ENCODE results near the gene SULT1C4. TPM values are rescaled to one million over a fixed set of nuclear protein-coding genes. Genes with fewer than 3 reads are reported as not detected.

SULT1C4 gene
- total RNA-seq (10 to 100 TPM in 3 of 4 donors, 1 to 10 TPM in 1; 7.1 to 23.6 (median 13.9) TPM), polyA plus RNA-seq (5.2 TPM)
- long read RNA-seq, donor 1, transcript SULT1C4-202 (5 exons, 1,045 nt), result major isoform, 28 of 31 reads
- long read RNA-seq, donor 1, partial matches to known transcripts, result 0 of 31 reads
- long read RNA-seq, donor 1, other reads (novel, unspliced or antisense), result 1 of 31 reads
- long read RNA-seq, donor 2, partial matches to known transcripts, result 0 of 3 reads
- long read RNA-seq, donor 2, other reads (novel, unspliced or antisense), result 0 of 3 reads
- long read RNA-seq, donor 3, transcript SULT1C4-202 (5 exons, 1,045 nt), result major isoform, 22 of 25 reads
- long read RNA-seq, donor 3, partial matches to known transcripts, result 1 of 25 reads
- long read RNA-seq, donor 3, other reads (novel, unspliced or antisense), result 0 of 25 reads
- long read RNA-seq, donor 4, transcript SULT1C4-202 (5 exons, 1,045 nt), result major isoform, 17 of 18 reads
- long read RNA-seq, donor 4, partial matches to known transcripts, result 0 of 18 reads
- long read RNA-seq, donor 4, other reads (novel, unspliced or antisense), result 1 of 18 reads

DNA sequence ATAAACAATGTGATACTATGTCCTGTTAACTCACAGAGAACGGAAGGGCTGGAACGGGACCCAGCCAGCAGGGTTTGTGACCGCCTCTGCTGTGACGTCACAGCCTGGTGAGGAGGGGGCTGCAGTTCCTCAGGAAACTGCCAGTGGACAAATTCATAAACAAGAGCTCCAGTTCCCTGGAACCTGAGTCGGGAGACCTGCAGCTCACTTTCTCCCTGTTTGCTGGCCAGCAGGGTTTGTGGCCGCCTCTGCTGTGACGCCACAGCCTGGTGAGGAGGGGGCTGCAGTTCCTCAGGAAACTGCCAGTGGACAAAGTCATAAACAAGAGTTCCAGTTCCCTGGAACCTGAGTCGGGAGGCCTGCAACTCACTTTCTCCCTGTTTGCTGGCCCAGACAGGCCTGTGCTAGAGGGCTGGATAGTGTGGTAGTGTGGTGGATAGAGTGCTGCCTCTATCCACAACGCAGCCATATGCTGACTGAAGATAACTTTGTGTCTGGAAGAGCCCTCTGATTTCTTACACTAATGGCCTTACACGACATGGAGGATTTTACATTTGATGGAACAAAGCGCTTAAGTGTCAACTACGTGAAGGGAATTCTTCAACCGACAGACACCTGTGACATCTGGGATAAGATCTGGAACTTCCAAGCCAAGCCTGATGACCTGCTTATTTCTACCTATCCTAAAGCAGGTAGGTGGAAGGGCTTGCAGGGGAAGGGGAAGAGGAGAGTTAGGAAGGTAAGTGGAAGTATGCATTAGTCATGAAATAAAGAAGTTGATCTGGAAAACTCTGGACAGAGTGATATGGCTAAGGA, at the start of gene SULT1C4:
Gene SULT1C4 (plus strand): TSS at position 140 of the 816 bp plus-strand sequence. CDS start 384 bp downstream, at position 524.
- WGBS, result 6% methylated on average over 13 of the region's 13 CpGs
- peak; percentile 70 to 89 (median 86) for DNase-seq

DNA sequence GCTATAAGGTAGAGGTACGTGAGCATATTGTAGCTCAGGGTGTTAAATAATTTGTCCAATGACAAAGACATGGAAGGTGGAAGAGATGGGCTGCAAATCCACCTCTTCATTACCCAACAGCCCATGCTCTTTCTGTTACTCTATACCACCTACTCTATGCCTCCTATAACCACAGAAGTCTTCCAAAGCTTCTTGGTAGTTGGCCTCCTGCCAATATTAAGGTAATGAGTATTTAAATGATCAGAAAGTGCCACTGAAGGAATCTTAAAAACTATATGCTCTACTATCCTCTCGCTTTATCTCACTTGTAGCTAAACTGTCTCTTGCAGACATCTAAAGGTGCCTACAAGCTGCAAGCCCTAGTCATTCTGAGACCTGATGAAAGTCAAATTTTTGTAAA, 48.0 kb upstream of the SULT1C4 start:
- ATAC-seq (no peak), DNase-seq (no peak)
- Histone ChIP-seq H3K27me3 (ENCODE audit: control insufficient read depth, insufficient read depth) (no peaks in the 10 kb centered on the region), H3K9me3 (ENCODE audit: control insufficient read depth, low read length) (no peaks in the 10 kb centered on the region), H3K4me1 (ENCODE audit: control insufficient read depth, insufficient read depth, low read length) (no peaks in the 10 kb centered on the region), H3K27ac (ENCODE audit: low read length) (no peak overlapping the region), H3K4me3 (ENCODE audit: low read length) (no peak overlapping the region)
- 96% methylated on average over 2 of the region's 2 CpGs for WGBS
- intact Hi-C loops (cut with DNase I), result no loop called here

More for the DNA sequence above, at the start of gene SULT1C4:
- no peaks in the 10 kb centered on the region for H3K4me1 ChIP-seq (ENCODE audit: control insufficient read depth, insufficient read depth, low read length)
- intact Hi-C loops (cut with DNase I), result loop anchor here in 1 of 4 donors (10.0 kb wide), 1 partner anchor 207 kb away; no protein-coding TSS in a partner anchor
- H3K27me3 ChIP-seq (ENCODE audit: control insufficient read depth, insufficient read depth), result no peaks in the 10 kb centered on the region
- ATAC-seq, result peak; percentile 89 to 93
- H3K27ac ChIP-seq (ENCODE audit: low read length), result peak within 1 kb of the TSS; percentile 46
- peak within 1 kb of the TSS; percentile 68 for H3K4me3 ChIP-seq (ENCODE audit: low read length)
- no peaks in the 10 kb centered on the region for H3K9me3 ChIP-seq (ENCODE audit: control insufficient read depth, low read length)

GRCh38 chr2:108330979-108331378, 46.8 kb upstream of the SULT1C4 start:
- Histone ChIP-seq H3K4me1 (ENCODE audit: control insufficient read depth, insufficient read depth, low read length) (no peaks in the 10 kb centered on the region), H3K27ac (ENCODE audit: low read length) (no peak overlapping the region), H3K9me3 (ENCODE audit: control insufficient read depth, low read length) (no peaks in the 10 kb centered on the region), H3K27me3 (ENCODE audit: control insufficient read depth, insufficient read depth) (no peaks in the 10 kb centered on the region), H3K4me3 (ENCODE audit: low read length) (no peak overlapping the region)
- 19% methylated on average over 3 of the region's 3 CpGs for WGBS
- no peak for DNase-seq
- no peak for ATAC-seq
- intact Hi-C loops (cut with DNase I), result no loop called here

- H3K4me1 ChIP-seq (ENCODE audit: control insufficient read depth, insufficient read depth, low read length), result no peaks in the 10 kb centered on the region
- H3K27me3 ChIP-seq (ENCODE audit: control insufficient read depth, insufficient read depth), result no peaks in the 10 kb centered on the region
- 66% methylated on average over 3 of the region's 3 CpGs for WGBS
- DNase-seq (no peak), ATAC-seq (no peak)
- no peak overlapping the region for H3K4me3 ChIP-seq (ENCODE audit: low read length)
- intact Hi-C loops (cut with DNase I), result loop anchor here in 1 of 4 donors (5.0 kb wide), 1 partner anchor 236 kb away; no protein-coding TSS in a partner anchor
- H3K9me3 ChIP-seq (ENCODE audit: control insufficient read depth, low read length), result no peaks in the 10 kb centered on the region
- no peak overlapping the region for H3K27ac ChIP-seq (ENCODE audit: low read length)
Measured at GRCh38 chr2:108345951-108346350, 31.8 kb upstream of the SULT1C4 start.

GRCh38 chr2:108346827-108347226, 30.9 kb upstream of the SULT1C4 start:
- 67% methylated on average over 3 of the region's 3 CpGs for WGBS
- Histone ChIP-seq H3K9me3 (ENCODE audit: control insufficient read depth, low read length) (no peaks in the 10 kb centered on the region), H3K27ac (ENCODE audit: low read length) (no peak overlapping the region), H3K27me3 (ENCODE audit: control insufficient read depth, insufficient read depth) (no peaks in the 10 kb centered on the region), H3K4me3 (ENCODE audit: low read length) (no peak overlapping the region), H3K4me1 (ENCODE audit: control insufficient read depth, insufficient read depth, low read length) (no peaks in the 10 kb centered on the region)
- intact Hi-C loops (cut with DNase I), result loop anchor here in 1 of 4 donors (5.0 kb wide), 1 partner anchor 235 kb away; no protein-coding TSS in a partner anchor
- no peak for DNase-seq
- ATAC-seq, result no peak

- Histone ChIP-seq H3K4me1 (ENCODE audit: control insufficient read depth, insufficient read depth, low read length) (no peaks in the 10 kb centered on the region), H3K4me3 (ENCODE audit: low read length) (no peak overlapping the region), H3K27me3 (ENCODE audit: control insufficient read depth, insufficient read depth) (no peaks in the 10 kb centered on the region), H3K9me3 (ENCODE audit: control insufficient read depth, low read length) (no peaks in the 10 kb centered on the region), H3K27ac (ENCODE audit: low read length) (no peak overlapping the region)
- WGBS, result 70% methylated on average over 3 of the region's 3 CpGs
- ATAC-seq (no peak), DNase-seq (no peak)
- intact Hi-C loops (cut with DNase I), result loop anchor here in 1 of 4 donors (5.0 kb wide), 1 partner anchor 235 kb away; no protein-coding TSS in a partner anchor
Measured at GRCh38 chr2:108347786-108348185, 30.0 kb upstream of the SULT1C4 start.

DNA sequence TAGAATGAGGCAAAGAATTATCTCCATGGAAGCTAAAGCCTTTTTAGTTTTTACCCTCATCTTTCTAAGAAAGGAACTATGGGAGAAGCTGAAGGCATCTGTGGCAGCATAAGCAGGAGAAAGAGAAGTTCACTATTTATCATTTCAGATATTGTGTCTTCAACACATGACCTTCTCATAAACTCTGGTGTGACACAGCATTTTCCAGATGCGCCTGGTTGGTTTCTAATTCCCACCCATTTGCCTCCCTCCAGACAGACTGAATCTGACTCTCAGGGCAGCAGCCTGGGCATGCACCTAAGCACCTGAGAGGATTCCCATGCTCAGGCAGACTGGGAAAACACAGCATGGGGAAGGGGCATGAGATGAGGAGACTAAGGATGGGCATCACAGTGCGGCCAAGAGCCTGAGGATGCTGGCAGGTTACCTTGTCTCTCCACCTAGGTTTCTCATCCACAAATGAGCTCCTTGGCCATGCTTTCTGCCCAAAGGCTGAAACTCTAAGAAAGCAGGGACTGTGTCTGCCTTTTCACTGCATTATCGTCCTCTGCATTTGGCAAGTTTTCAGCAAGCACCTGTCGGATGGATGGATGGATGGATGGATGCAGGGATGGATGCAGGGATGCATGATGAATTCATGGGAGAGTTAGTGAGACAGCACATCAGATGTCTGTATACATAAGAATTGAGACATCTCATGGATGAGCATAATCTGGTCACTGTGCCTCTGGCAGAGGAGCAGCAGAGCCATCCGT, 28.8 kb upstream of the SULT1C4 start:
- Histone ChIP-seq H3K27me3 (ENCODE audit: control insufficient read depth, insufficient read depth) (no peaks in the 10 kb centered on the region), H3K4me1 (ENCODE audit: control insufficient read depth, insufficient read depth, low read length) (no peaks in the 10 kb centered on the region), H3K27ac (ENCODE audit: low read length) (no peak overlapping the region), H3K4me3 (ENCODE audit: low read length) (no peak overlapping the region), H3K9me3 (ENCODE audit: control insufficient read depth, low read length) (no peaks in the 10 kb centered on the region)
- no peak for ATAC-seq
- WGBS, result 84% methylated on average over 5 of the region's 5 CpGs
- no peak for DNase-seq
- intact Hi-C loops (cut with DNase I), result loop anchor here in 1 of 4 donors (5.0 kb wide), 1 partner anchor 233 kb away; no protein-coding TSS in a partner anchor

DNA sequence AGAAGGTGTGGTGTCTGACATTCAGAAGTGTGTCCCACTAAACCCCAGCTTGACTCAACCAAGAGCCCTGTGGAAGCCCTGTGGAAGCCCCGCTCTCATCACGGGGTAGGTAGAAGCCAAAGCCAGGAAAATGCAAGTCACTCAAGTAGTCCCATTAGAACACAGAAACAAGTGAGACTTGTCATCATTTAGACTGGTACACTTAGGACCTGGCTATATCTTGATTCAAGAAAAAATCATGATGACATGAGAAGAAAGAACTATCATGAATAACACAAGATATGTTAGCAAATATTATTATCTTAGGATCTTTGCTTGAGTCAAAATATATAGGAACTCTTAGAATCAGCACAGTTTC, 28.2 kb upstream of the SULT1C4 start:
- Histone ChIP-seq H3K27me3 (ENCODE audit: control insufficient read depth, insufficient read depth) (no peaks in the 10 kb centered on the region), H3K9me3 (ENCODE audit: control insufficient read depth, low read length) (no peaks in the 10 kb centered on the region), H3K4me1 (ENCODE audit: control insufficient read depth, insufficient read depth, low read length) (no peaks in the 10 kb centered on the region), H3K27ac (ENCODE audit: low read length) (no peak overlapping the region), H3K4me3 (ENCODE audit: low read length) (no peak overlapping the region)
- ATAC-seq (no peak), DNase-seq (no peak)
- 81% methylated on average over 2 of the region's 2 CpGs for WGBS
- intact Hi-C loops (cut with DNase I), result loop anchor here in 1 of 4 donors (5.0 kb wide), 1 partner anchor 233 kb away; no protein-coding TSS in a partner anchor

- Histone ChIP-seq H3K4me3 (ENCODE audit: low read length) (no peak overlapping the region), H3K9me3 (ENCODE audit: control insufficient read depth, low read length) (no peaks in the 10 kb centered on the region), H3K27me3 (ENCODE audit: control insufficient read depth, insufficient read depth) (no peaks in the 10 kb centered on the region), H3K27ac (ENCODE audit: low read length) (no peak overlapping the region), H3K4me1 (ENCODE audit: control insufficient read depth, insufficient read depth, low read length) (no peaks in the 10 kb centered on the region)
- ATAC-seq, result peak in 1 of 2 donors; percentile 88
- intact Hi-C loops (cut with DNase I), result loop anchor here in 2 of 4 donors (5.0 to 10.0 kb wide), 2 partner anchors 223 to 230 kb away; no protein-coding TSS in a partner anchor
- DNase-seq, result no peak
Measured at GRCh38 chr2:108351889-108352288, 25.9 kb upstream of the SULT1C4 start.

DNA sequence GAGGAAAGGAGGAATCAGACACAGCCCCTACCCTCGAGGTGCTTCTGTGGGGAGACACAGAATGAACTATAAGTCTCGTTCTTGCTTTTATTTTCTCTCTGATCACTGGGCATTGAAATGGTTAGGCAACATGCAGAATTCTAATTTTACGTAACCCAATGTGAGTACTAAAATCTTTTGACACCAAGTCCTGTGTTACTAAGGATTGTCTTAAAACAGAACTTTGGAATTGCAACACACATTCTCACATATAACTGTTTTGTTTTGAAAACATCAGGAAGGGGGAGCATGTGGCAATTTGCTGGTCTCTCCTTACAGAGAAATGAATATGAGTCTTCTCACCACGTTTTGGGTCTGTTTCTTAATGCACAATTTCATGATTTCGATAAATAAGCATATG, 23.6 kb upstream of the SULT1C4 start:
- no peak for ATAC-seq
- no peaks in the 10 kb centered on the region for H3K9me3 ChIP-seq (ENCODE audit: control insufficient read depth, low read length)
- H3K27ac ChIP-seq (ENCODE audit: low read length), result no peak overlapping the region
- no peak overlapping the region for H3K4me3 ChIP-seq (ENCODE audit: low read length)
- H3K27me3 ChIP-seq (ENCODE audit: control insufficient read depth, insufficient read depth), result no peaks in the 10 kb centered on the region
- WGBS, result 67% methylated on average over 5 of the region's 5 CpGs
- intact Hi-C loops (cut with DNase I), result loop anchor here in 2 of 4 donors (5.0 to 10.0 kb wide), 2 partner anchors 221 to 228 kb away; no protein-coding TSS in a partner anchor
- DNase-seq, result no peak
- no peaks in the 10 kb centered on the region for H3K4me1 ChIP-seq (ENCODE audit: control insufficient read depth, insufficient read depth, low read length)

Measured in right cardiac atrium (tissue), 5 donors.